HG03565 (cell line): ENCODE results near the gene POLE.

Experiments used
- ATAC-seq: cut with Tn5 transposase; IDR thresholded peaks from one replicate; pipeline ENCODE4 v1.9.1; 2021; ENCODE audit warnings: mild to moderate bottlenecking, moderate library complexity; ENCODE audit not compliant: unreplicated experiment

Gene POLE

GRCh38 chr12:132617822-132618682, 69.1 kb downstream of the POLE start:
- no peak for ATAC-seq

- ATAC-seq: no peak
Measured at GRCh38 chr12:132617135-132617701, 69.9 kb downstream of the POLE start.

- ATAC-seq: no peak
Measured at GRCh38 chr12:132615579-132616038, 71.5 kb downstream of the POLE start.

- ATAC-seq: peak; percentile 49
Measured at GRCh38 chr12:132614861-132615578, 72.1 kb downstream of the POLE start.

GRCh38 chr12:132614029-132614428, 73.1 kb downstream of the POLE start:
- no peak for ATAC-seq

- no peak for ATAC-seq
Measured at GRCh38 chr12:132611620-132612019, 75.5 kb downstream of the POLE start.

DNA sequence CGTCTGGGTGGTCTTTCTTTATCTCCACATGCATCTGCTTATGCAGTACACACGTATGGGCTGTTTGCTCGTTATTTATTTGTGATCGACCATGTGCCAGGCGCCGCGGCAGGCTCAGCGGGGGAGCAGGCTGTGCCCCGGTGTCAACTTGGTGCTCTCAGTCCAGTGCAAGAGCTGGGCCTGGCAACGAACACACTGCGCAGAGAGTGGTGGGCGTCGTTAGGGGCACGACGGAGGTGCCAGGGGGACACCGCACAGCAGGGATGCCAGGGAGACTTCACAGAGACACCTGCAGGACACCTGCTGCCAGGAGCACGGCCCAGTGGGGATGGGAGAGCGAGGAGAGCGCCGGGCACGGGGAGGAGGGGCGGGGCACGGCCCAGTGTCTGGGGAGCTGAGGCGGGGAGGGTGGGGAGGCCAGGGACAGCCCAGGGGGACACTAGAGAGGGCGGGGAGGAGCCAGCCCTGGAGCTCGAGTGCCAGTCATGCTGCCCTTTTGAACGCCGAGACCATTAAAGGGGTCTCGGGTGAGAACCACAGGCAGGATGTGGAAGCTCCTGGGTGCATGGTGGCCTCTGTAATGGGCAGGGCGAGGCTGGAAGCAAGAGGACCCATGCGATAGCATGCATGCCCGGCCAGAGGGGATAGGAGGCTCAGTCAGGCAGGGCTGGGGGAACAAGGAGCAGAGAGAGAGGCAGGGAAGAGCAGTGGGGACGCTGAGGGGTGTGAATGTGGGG, 76.1 kb downstream of the POLE start:
- ATAC-seq: no peak

GRCh38 chr12:132610051-132610759, 76.9 kb downstream of the POLE start, which contains the start of gene LRCOL1:
LRCOL1 (minus strand) TSS chr12:132610582; CDS start chr12:132606251, 4,331 bp downstream.
- no peak for ATAC-seq

GRCh38 chr12:132608231-132609171, 78.6 kb downstream of the POLE start:
- no peak for ATAC-seq

GRCh38 chr12:132606927-132607326, 80.2 kb downstream of the POLE start:
- no peak for ATAC-seq

- no peak for ATAC-seq
Measured at GRCh38 chr12:132606466-132606865, 80.7 kb downstream of the POLE start.

DNA sequence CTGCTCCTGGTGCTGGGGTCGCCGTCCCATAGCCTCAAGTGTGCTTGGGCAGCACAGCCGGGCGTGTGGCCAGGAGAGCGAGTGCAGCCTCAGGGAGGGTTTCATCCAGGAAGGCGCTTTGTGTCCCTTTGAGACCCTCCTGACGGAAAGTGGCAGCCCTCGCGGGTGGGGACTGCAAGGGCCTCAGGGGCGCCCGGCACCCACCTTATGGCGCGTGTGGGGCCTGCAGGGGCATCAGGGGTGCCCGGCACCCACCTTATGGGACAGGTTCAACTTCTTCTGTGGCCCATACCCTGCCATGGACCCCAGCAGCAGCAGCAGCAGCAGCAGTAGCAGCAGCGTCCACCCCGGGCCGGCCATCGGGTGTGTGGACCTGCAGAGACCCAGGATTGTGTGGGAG, 81.2 kb downstream of the POLE start:
- ATAC-seq: no peak

DNA sequence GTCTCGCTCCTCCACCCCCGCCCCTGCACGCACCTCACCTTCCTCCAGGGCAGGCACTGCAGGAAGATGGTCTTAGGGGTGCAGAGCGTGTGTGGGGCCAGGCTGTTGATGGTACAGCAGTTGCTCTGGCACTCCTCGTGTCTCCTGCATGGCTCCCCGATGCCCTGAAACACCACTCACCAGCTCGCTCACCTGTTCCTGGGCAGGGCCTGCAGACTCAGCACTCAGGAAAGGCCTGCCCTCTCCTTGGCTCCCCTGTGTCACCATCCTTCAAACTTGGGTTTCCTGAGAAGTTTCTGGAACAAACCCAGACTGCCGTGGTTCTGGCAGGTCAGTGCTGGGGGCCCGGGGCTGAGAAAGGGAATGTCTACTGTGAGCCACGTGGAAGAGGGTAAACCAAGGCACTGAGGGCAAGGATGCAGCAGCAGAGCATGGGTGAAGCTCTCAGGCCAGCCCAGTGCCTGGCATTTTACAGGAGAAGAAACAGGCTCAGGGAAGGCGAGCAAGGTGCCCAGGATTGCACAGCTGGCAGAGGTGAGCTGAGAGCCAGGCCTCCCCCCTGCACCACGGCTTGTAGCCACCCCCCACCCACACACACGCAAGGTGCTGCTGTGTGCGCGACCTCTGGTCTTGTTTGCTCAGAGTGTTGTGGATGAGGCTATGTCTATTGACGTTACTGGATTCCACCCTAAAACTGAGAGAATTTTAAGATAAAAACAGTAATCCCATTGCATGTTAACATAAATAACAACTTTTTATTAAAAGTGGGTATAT, 82.3 kb downstream of the POLE start:
- ATAC-seq: no peak

GRCh38 chr12:132604151-132604618, 83.0 kb downstream of the POLE start:
- ATAC-seq: no peak

- ATAC-seq: no peak
Measured at GRCh38 chr12:132603240-132604150, 83.6 kb downstream of the POLE start.

DNA sequence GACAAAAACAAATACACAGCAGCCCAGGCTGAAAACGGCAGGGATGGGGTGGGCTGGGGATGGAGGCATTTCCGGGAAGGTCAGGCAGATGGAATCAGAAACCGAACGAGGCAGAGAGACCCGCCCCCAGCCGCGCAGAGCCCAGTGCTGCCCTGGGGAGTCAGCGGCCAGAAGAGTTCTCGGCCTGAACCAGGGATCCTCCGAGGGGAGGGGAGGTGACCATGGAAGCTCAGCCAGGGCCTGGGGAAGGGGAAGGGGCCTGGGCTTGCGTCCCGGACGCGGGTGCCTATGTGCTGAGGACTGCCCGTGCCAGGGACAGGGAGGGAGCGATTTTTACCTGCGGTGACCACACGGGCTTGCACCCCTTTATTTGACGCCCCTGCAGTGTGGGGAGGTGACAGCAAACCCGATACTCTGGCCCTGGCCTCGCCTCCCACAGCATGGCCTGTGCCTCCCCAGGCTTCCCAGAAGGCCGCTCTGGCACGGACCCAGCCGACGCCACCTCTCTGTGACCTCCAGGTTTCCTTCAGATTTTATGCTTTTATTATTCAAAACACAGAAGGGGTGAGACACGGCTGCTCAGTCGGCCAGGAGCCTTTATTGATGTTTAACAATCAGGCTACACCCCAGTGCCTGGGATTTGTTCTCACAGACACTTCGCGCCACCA, 84.4 kb downstream of the POLE start:
- ATAC-seq: no peak
